Neural progenitor cell (in vitro differentiated cells): ENCODE data around the gene CFAP20.

Source experiments
- CTCF ChIP-seq: fragments of 200-600 bp; sonication (generic); IDR thresholded peaks from 2 replicates; pipeline ENCODE4 v1.5.1; 2017; ENCODE audit warnings: antibody characterized with exemption, mild to moderate bottlenecking
- EZH2phosphoT487 ChIP-seq: fragments of 200-600 bp; sonication (generic); IDR thresholded peaks from 2 replicates; pipeline ENCODE4 v1.6.1; 2017; ENCODE audit warnings: antibody characterized with exemption

GRCh38 chr16:58088091-58088490 is 41.1 kb downstream of the CFAP20 start:
- TF ChIP-seq CTCF (no peak), EZH2phosphoT487 (no peak)
